HG02763 (cell line): ENCODE results near the gene DRC1.

ENCODE experiments used
- ATAC-seq: cut with Tn5 transposase; IDR thresholded peaks from one replicate; pipeline ENCODE4 v1.9.1; 2021; ENCODE audit warnings: mild to moderate bottlenecking, moderate library complexity; ENCODE audit not compliant: unreplicated experiment

The DRC1 gene

GRCh38 chr2:26396734-26397298 is 4.9 kb upstream of the DRC1 start:
- ATAC-seq: no peak

GRCh38 chr2:26399771-26400376 is 1.8 kb upstream of the DRC1 start:
- no peak for ATAC-seq

GRCh38 chr2:26400723-26401122 is 997 bp upstream of the DRC1 start:
- ATAC-seq: no peak

- ATAC-seq: no peak
These were observed 5.8 kb downstream of the DRC1 start for GRCh38 chr2:26407526-26407925.

GRCh38 chr2:26409785-26410184 is 8.1 kb downstream of the DRC1 start:
- no peak for ATAC-seq

- no peak for ATAC-seq
These were observed 9.1 kb downstream of the DRC1 start for GRCh38 chr2:26410764-26411243.

- no peak for ATAC-seq
These were observed 9.7 kb downstream of the DRC1 start for GRCh38 chr2:26411419-26411818.

- ATAC-seq: no peak
These were observed 10.5 kb downstream of the DRC1 start for GRCh38 chr2:26412091-26412673.

GRCh38 chr2:26414311-26414710 is 12.6 kb downstream of the DRC1 start:
- ATAC-seq: no peak

GRCh38 chr2:26421961-26422360 is 20.2 kb downstream of the DRC1 start:
- no peak for ATAC-seq

GRCh38 chr2:26422947-26423629 is 21.4 kb downstream of the DRC1 start:
- no peak for ATAC-seq

- no peak for ATAC-seq
These were observed 22.0 kb downstream of the DRC1 start for GRCh38 chr2:26423750-26424149.

- no peak for ATAC-seq
These were observed 22.5 kb downstream of the DRC1 start for GRCh38 chr2:26424221-26424620.

GRCh38 chr2:26428846-26429245 is 27.1 kb downstream of the DRC1 start:
- no peak for ATAC-seq

GRCh38 chr2:26429779-26430578 is 28.3 kb downstream of the DRC1 start:
- ATAC-seq: no peak

GRCh38 chr2:26430826-26431225 is 29.1 kb downstream of the DRC1 start:
- no peak for ATAC-seq

- ATAC-seq: no peak
These were observed 30.6 kb downstream of the DRC1 start for GRCh38 chr2:26432363-26432762.

GRCh38 chr2:26432859-26433258 is 31.1 kb downstream of the DRC1 start:
- ATAC-seq: no peak

- ATAC-seq: no peak
These were observed 33.4 kb downstream of the DRC1 start for GRCh38 chr2:26435106-26435505.

GRCh38 chr2:26438526-26438925 is 36.8 kb downstream of the DRC1 start:
- ATAC-seq: no peak

GRCh38 chr2:26438926-26439325 is 37.2 kb downstream of the DRC1 start:
- no peak for ATAC-seq
